ENCODE results near the gene DLEC1.

Gene DLEC1

GRCh38 chr3:38121832-38122461 lies 82.9 kb downstream of the DLEC1 start:
- no peak for DNase-seq (ENCODE audit: low read depth)
- H3K4me3 ChIP-seq (ENCODE audit: low read depth, low read length) = no peak overlapping the region
- in situ Hi-C loops (cut with HindIII; ENCODE audit: low sequenced_read_pairs) = no loop called here
- TF ChIP-seq, protein P1, sequence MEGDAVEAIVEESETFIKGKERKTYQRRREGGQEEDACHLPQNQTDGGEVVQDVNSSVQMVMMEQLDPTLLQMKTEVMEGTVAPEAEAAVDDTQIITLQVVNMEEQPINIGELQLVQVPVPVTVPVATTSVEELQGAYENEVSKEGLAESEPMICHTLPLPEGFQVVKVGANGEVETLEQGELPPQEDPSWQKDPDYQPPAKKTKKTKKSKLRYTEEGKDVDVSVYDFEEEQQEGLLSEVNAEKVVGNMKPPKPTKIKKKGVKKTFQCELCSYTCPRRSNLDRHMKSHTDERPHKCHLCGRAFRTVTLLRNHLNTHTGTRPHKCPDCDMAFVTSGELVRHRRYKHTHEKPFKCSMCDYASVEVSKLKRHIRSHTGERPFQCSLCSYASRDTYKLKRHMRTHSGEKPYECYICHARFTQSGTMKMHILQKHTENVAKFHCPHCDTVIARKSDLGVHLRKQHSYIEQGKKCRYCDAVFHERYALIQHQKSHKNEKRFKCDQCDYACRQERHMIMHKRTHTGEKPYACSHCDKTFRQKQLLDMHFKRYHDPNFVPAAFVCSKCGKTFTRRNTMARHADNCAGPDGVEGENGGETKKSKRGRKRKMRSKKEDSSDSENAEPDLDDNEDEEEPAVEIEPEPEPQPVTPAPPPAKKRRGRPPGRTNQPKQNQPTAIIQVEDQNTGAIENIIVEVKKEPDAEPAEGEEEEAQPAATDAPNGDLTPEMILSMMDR (IDR thresholded peaks at IDR 0.05; ENCODE audit: low read depth, low read length, missing control alignments) = no peak

DNA sequence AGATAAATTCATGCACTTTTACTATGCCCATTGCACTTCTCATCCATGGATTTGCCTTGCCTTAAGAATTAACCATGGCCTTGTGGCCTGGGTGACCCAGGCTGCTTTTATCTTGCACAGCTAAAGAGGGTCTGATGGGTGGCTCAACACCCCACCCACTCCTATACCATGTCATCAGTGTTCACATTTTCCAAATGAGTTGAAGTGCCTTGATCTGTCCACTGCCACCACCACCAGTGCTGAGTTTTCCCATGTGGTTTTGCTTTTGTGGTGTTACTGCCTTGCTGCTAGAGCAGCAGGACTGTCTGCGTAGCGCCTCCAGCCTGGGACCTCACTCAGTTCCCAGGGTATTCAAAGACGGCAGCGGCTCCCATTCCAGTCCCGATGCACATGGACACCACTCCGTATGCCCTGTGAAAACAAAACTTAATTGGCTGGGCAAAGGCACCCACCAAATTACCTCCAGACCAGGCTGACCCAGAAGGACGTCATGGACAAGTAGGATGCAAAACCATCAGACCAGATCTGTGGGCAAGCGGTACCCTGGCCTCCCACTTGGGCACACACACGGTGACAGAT lies 83.8 kb downstream of the DLEC1 start:
- no peak overlapping the region for H3K4me3 ChIP-seq (ENCODE audit: low read depth, low read length)
- TF ChIP-seq, protein P1 (IDR thresholded peaks at IDR 0.05; ENCODE audit: low read depth, low read length, missing control alignments) = no peak
- DNase-seq (ENCODE audit: low read depth) = no peak
- in situ Hi-C loops (cut with HindIII; ENCODE audit: low sequenced_read_pairs) = no loop called here

DNA sequence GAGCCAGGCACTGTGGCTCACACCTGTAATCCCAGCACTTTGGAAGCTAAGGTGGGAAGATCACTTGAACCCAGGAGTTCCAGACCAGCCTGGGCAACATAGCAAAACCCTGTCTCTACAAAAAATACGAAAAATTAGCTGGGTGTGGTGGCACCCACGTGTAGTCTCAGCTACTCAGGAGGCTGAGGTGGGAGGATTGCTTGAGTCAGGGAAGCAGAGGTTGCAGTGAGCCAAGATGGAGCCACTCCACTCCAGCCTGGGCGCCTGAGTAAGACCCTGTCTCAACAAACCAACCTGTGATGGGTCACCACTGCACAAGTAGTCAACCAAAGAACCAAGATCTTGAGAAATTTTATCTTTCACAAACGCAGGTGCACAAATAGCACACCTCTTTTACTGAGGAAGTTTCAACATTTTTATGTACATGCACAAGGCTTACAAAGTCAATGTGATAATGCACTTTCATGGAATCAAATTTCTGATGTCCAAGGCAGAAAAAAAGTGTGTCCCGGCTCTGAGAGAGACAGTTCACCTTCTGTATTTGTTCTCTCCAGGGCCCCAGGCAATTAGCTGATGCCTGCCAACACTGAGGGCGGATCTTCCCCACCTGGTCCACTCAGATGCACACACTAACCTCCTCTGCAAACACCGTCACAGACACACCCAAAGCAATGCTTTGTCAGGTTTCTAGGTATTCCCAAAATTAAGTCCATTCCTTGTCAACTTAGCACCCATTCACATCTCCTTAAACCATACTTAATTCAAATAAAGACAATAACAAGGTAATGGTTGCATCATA lies 85.5 kb downstream of the DLEC1 start:
- in situ Hi-C loops (cut with HindIII; ENCODE audit: low sequenced_read_pairs) = loop anchor here (5.0 kb wide), 1 partner anchor 37 kb away; no protein-coding TSS in a partner anchor

GRCh38 chr3:38125305-38126120 lies 86.5 kb downstream of the DLEC1 start:
- no peak overlapping the region for H3K4me3 ChIP-seq (ENCODE audit: low read depth, low read length)
- no peak for DNase-seq (ENCODE audit: low read depth)
- TF ChIP-seq, protein P1 (IDR thresholded peaks at IDR 0.05; ENCODE audit: low read depth, low read length, missing control alignments) = no peak
- in situ Hi-C loops (cut with HindIII; ENCODE audit: low sequenced_read_pairs) = loop anchor here (5.0 kb wide), 1 partner anchor 38 kb away; no protein-coding TSS in a partner anchor

More for the DNA sequence above, 85.5 kb downstream of the DLEC1 start:
- TF ChIP-seq, protein P1 (IDR thresholded peaks at IDR 0.05; ENCODE audit: low read depth, low read length, missing control alignments) = no peak
- no peak overlapping the region for H3K4me3 ChIP-seq (ENCODE audit: low read depth, low read length)
- no peak for DNase-seq (ENCODE audit: low read depth)

GRCh38 chr3:38126121-38126892 lies 87.3 kb downstream of the DLEC1 start:
- in situ Hi-C loops (cut with HindIII; ENCODE audit: low sequenced_read_pairs) = loop anchor here (5.0 kb wide), 1 partner anchor 39 kb away; no protein-coding TSS in a partner anchor
- no peak for DNase-seq (ENCODE audit: low read depth)
- no peak overlapping the region for H3K4me3 ChIP-seq (ENCODE audit: low read depth, low read length)
- TF ChIP-seq, protein P1 (IDR thresholded peaks at IDR 0.05; ENCODE audit: low read depth, low read length, missing control alignments) = no peak
